Esophagus mucosa (tissue), 1 donor: ENCODE results near the gene SYP. TPM values are rescaled to one million over a fixed set of nuclear protein-coding genes. Genes with fewer than 3 reads are reported as not detected.

Experiments
- ATAC-seq: fragments of 200-7000 bp; cut with Tn5 transposase; one replicate; pipeline ENCODE4 v1.9.1; 2020
- total RNA-seq: library from RNA; stranded (reverse); gene quantifications from one replicate; pipeline ENCODE4 v1.2.4, GENCODE V29; 2023
- donor health status: DM: yes; HTN: yes; CAD: no.

Gene SYP
- total RNA-seq, 1 donor from 2014 or later: 0.36 TPM

GRCh38 chrX:49220100-49220499, 20.1 kb upstream of the SYP start:
- no peak for ATAC-seq

- no peak for ATAC-seq
Observed at GRCh38 chrX:49214996-49215526, 15.1 kb upstream of the SYP start.

DNA sequence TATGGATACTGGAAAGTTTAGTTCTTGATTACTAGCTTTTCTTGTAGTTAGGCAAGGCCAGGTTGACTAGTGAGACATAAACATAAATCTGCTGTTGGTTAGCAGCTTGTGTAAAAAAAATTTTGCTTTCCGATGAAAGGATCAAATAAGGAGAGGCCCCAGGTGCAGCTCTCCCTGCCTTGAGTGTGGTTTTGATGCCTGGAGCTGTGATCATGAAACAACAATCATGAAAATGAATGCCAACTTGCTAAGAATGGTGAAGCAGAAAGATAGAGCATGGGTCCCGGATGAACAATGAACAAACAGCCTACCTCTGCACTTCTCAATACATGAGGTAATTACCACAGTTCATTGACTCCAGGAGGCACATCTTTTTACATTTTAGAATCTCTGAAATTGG, 14.4 kb upstream of the SYP start:
- ATAC-seq: no peak

DNA sequence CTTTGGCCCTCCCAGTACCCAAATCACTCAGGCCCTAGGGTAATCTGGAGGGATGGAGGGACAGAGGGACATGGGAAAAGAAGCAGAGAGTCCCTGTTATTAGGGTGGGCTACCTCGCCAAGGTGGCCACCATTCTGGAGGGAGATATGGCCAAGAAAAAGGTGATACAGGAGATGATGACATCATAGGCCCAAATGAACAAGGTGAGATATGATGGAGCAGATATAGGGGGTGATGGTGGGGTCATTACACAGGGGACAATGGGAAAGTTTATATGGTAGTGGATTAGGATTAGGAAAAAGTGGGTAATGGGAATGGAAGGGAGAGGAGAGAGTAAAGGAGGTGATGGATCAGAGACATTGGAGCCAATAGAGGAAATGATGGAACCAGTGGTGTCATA, 12.9 kb upstream of the SYP start:
- no peak for ATAC-seq

DNA sequence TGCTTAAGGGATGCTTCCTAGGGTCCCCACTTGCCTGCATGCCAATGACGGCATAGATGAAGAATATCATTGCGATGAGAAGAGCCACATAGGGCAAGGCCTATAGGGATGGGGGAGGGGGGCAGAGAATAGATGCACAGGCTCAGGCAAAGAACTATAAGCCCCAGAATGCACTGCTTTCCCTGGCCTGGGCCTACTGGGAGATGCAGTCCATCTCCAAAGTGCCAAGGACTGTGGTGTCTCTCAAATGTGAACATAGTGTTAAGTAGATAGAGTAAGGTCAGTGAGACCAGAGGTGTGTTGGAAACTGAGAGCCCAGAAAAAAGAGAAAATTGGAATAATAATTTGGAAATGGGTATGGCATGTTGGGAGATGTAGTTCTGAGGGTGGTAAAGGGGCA, 12.2 kb upstream of the SYP start:
- no peak for ATAC-seq

- no peak for ATAC-seq
Observed at GRCh38 chrX:49211074-49211473, 11.1 kb upstream of the SYP start.

- no peak for ATAC-seq
Observed at GRCh38 chrX:49210406-49210805, 10.4 kb upstream of the SYP start.

DNA sequence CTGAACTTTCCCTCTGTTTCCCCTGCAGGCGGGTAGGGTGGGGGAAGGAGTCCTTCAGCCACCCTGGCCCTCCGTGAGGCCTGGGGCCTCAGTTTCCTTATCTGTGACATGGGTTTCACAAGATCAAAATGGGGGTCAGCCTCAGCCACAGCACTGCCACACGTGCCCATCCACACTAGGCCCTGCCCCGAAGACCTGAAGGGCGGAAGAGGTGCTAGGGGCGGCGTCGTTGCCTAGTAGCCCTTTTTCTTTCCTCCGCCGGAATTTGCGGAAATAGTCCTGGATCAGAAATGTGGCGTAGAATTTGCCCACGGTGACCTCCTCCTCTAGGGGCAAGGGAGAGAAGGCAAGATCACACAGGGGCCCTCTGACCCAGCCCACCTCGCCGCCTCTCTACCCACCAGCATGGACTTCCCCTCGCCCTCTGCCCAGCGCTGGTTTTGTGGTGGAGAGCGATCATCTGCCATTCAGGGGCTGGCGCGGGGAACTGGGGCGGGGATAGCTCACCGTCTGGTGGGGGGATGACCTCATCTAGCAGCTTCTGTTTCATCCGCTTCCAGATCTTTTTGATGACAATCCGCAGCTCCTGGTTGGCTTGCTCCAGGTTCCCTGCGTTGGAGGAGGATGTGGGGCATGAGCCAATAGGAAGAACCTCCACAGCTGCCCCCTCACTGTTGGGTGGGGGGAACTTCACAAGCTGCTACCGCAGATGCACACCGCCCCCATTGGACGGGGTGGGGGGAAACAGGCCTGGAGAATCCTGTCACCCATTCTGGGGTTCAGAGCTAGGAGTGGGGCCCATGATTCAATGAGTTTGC, 9.7 kb upstream of the SYP start:
- ATAC-seq: no peak

DNA sequence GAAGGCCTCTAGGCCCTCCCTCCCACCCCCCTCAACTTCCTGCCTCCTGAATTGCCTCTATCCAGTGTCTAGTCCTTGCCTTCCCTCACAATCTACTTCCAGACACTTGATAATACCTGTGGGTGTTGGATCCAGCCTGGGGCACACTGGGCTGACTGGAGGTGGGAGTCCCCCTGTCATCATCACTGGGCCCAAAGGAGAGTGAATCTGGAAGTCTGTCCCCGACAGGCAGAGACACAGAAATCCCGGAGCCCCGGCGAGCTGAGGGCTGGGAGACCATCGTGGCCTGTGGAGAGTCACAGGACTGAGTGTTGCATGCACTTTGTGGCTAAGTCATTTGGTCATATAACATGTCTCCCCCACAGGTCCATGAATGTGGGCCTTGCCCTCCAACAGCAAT, 8.4 kb upstream of the SYP start:
- ATAC-seq: no peak

GRCh38 chrX:49206543-49206942, 6.5 kb upstream of the SYP start:
- no peak for ATAC-seq

GRCh38 chrX:49205443-49205842, 5.5 kb upstream of the SYP start:
- no peak for ATAC-seq

DNA sequence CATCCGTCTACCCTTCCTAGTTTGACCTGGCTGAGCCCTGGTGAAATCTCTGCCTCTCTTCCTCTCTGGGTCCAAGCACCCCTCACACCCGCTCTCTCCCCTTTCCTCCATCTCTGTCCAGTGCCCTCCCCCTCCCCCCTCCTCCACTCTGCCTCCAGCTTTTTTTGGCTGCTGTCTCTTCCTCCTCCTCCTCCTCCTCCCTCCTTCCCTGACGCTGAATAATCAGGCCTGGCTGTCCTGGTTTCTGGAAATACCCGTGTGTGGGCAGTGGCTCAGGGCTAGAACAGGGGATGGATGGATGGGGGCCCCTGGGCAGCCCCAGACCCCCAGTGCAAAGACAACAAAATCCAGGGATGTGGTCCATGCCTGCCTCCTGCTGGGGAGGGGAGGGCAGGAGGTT, 4.7 kb upstream of the SYP start:
- ATAC-seq: no peak

- ATAC-seq: no peak
Observed at GRCh38 chrX:49204017-49204416, 4.0 kb upstream of the SYP start.

DNA sequence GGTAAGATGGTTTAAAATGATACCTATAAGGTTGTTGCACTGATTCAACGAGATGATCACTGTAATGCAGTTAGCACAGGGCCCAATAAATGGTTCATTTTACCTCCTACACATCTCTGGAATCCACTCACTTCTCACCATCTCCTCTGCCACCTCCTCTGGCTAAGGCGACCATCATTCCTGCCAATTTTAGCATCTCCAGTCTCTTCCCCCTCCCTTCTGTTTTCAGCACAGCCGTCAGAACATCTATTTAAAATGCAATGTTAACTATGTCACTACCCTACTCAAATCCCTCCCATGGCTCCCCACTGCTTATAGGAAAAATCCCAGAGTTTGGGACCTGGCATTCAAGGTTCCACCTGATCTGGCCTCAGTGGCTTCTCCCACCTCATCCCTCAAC, 3.5 kb upstream of the SYP start:
- ATAC-seq: no peak

DNA sequence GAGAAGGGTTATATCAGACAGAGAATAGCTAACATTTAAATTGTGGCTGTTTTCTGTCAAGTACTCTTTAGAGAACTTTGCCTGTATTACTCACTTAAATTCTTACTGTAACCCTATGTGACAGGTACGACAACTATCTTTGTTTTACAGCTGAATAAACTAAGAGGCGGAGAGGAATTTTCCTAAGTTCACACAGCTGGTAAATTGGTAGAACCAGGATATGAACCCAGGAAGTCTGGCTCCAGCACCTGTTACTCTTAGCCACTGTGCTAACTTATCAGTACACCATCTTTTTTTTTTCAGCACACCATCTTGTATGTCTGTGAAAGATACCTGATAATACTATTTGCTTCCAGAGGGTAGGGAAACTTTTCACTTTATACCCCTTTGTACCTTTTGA, 2.0 kb upstream of the SYP start:
- ATAC-seq: no peak

GRCh38 chrX:49199315-49199595, 738 bp downstream of the SYP start:
- ATAC-seq: no peak

- no peak for ATAC-seq
Observed at GRCh38 chrX:49198540-49199314, 1.3 kb downstream of the SYP start.

DNA sequence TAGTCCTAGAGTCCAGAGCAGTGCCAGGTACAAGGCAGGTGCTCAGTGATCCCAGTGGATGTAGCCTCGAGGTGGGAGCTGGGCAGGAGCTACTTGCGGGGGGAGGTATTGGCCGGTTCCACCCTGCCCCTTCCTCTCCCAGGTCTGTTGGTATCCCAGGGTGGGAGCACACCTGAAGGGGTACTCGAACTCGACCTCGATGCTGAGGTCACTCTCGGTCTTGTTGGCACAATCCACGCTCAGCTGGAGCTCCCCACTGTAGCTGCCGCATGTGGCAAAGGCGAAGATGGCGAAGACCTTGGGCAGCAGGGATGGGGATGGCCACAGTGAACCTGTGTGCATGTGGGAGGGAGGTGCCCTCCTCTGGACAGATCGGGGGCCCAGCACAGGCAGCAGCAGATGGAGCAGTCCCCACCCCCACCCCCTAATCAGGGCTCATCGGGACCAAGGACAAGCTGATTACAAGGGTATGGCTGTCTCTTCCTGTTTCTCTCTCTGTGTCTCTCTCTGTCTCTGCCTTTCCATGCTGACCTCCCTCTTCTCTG, 2.4 kb downstream of the SYP start:
- ATAC-seq: no peak

DNA sequence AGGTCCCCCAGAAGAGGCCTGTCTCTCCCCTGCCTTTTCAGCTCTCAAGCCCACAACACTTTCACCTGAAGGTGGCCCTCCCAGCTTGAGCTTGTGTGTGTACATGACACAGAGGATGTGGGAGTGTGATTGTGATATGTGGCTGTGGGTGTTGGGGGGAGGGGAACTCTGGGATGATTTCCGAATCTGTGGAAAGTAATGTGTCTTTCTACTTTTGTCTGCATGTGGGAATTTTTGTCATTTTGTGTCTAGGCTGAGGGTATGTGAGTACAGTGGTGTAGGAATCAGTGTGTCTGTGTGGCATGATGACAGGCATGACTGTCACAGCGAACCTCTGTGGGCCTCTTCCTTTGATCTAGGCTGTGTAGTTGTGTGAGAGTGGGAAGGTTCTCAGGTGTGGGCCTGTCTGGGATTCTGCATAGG, 6.4 kb downstream of the SYP start:
- no peak for ATAC-seq

DNA sequence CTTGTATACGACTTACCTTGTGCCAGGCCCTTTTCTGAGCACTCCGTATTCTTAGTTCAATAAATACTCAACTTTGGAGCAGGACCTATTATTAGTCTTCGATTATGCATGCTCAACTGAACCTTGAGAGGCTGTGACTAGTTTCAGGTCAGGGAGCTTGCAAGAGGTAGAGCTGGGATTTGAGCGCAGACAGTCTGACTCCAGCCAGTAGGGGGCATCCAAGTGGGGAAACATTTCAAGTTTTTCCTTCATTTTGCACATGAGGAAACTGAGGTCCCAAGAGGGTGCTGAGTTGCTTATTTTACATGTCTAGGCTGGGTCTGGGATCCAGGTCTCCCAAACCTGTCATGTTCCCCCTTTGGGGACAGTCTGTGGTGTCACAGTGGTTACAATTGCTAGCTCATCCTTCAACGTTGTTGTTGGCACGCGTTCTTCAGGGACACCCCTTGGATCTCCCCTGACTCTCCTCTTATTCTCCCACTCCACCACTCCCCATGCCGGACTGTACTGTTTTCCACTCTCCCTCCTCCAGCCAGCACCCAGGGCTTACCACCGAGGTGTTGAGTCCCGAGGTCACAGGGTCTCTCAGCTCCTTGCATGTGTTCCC, 7.2 kb downstream of the SYP start:
- ATAC-seq: no peak

- peak; percentile 0 for ATAC-seq
Observed at GRCh38 chrX:49191574-49192011, 8.4 kb downstream of the SYP start.

GRCh38 chrX:49190821-49191573, 9.0 kb downstream of the SYP start:
- ATAC-seq: peak; percentile 90

- ATAC-seq: no peak
Observed at GRCh38 chrX:49189606-49190005, 10.4 kb downstream of the SYP start.
